Naive thymus-derived CD8-positive, alpha-beta T cell (primary cell): ENCODE data around the gene CCIN. TPM values are rescaled to one million over a fixed set of nuclear protein-coding genes. Genes with fewer than 3 reads are reported as not detected.
"Not testable (repeated sequence)": the region's sequence is repeated elsewhere in the genome, so short reads cannot be mapped to it uniquely, and the experiment has no call there.

ENCODE experiments used
- ATAC-seq, 2 donors: fragments of 150-1000 bp; cut with Tn5 transposase in 1 of 2; sonication (Bioruptor Pico), chemical (Tn5 transposase) in 1 of 2; 1 replicate in 1 of 2; 2 replicates in 1 of 2; pipeline ENCODE4 v1.10.0; 2021; ENCODE audit warnings: mild to moderate bottlenecking in 2 of 2, moderate library complexity in 2 of 2
- POLR2A ChIA-PET: fragments of 350-600 bp; sonication (Branson Sonifier 250); formaldehyde crosslinking; loops from one replicate; lab custom pipeline; 2021; ENCODE audit warnings: antibody characterized with exemption; lab: Charles Lee
- DNase-seq, 10 donors: peaks; one replicate each; pipeline versions ENCODE4 v3.0.0 to v3.0.0-alpha.2; 2020 to 2022
- H3K27ac Mint-ChIP-seq, 10 donors: one replicate each; pipeline ENCODE4 v1.8.0; 2020 to 2022; ENCODE audit warnings: mild to moderate bottlenecking in 10 of 10, mixed read lengths in 10 of 10, moderate library complexity in 4 of 10, inconsistent platforms in 1 of 10
- H3K27me3 Mint-ChIP-seq, 5 donors: one replicate each; pipeline ENCODE4 v1.8.0; 2021 to 2022; ENCODE audit warnings: mixed read lengths in 5 of 5
- H3K36me3 Mint-ChIP-seq, 3 donors: one replicate each; pipeline ENCODE4 v1.8.0; 2020 to 2022; ENCODE audit warnings: mixed read lengths in 3 of 3, mild to moderate bottlenecking in 2 of 3, inconsistent platforms in 1 of 3
- H3K4me1 Mint-ChIP-seq, 4 donors: one replicate each; pipeline ENCODE4 v1.8.0; 2021 to 2022; ENCODE audit warnings: mixed read lengths in 4 of 4
- H3K4me3 Mint-ChIP-seq, 10 donors: one replicate each; pipeline ENCODE4 v1.8.0; 2020 to 2022; ENCODE audit warnings: mild to moderate bottlenecking in 10 of 10, mixed read lengths in 10 of 10, moderate library complexity in 6 of 10, inconsistent platforms in 1 of 10
- H3K9me3 Mint-ChIP-seq, 9 donors: one replicate each; pipeline ENCODE4 v1.8.0; 2020 to 2022; ENCODE audit warnings: mixed read lengths in 9 of 9, mild to moderate bottlenecking in 3 of 9, inconsistent platforms in 1 of 9, moderate library complexity in 1 of 9
- polyA plus RNA-seq, 3 donors: library from polyadenylated mRNA; unstranded; fragments of 300-500 nt; fragmentation: Illumina TruSeq; gene quantifications; one replicate each; pipeline ENCODE4 v1.2.3, GENCODE V29; 2021
- total RNA-seq, 8 experiments: library from RNA in 2 of 8; stranded (reverse) in 2 of 8; gene quantifications; one replicate each; pipeline ENCODE4 v1.2.3 and lab custom pipeline; 2021 to 2026

The CCIN gene
- total RNA-seq: under 1 TPM in 1 of 2 experiments, not detected in 1; 0.19 TPM
- under 1 TPM in 1 of 3 donors, not detected in 2; 0.09 TPM for polyA plus RNA-seq
- 0 to 0.37 (median 0) reads per million in 6 experiments for total RNA-seq (lab: John Stamatoyannopoulos, UW)

DNA sequence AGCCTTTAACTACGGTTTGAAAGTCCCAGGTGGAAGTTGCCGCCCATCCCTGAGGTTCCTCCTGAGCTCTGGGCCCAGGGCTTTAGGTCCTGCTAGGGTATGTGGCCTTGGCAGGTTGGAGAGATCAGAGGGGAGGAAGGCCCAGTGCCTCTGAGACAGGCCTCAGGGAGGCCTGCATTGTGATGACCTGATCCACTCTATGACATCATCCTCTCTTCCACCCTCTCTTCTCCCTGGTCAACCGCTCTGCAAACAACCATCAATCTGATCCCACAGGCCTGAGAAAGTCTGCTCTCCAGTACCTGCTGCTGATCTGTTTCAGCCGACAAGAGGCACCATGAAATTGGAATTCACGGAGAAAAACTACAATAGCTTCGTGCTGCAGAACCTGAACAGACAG, at the start of gene CCIN:
CCIN (plus strand) TSS at position 223 of the 400 bp plus-strand sequence; CDS start at position 338, 115 bp downstream.
- Mint-ChIP-seq H3K27ac (peak within 1 kb of the TSS in 2 of 10 donors; percentile 28 to 65), H3K27me3 (peaks cover 0 to 4% (median 0%) of the 10 kb centered on the region in 5 donors), H3K4me3 (no peak within 1 kb of the TSS), H3K4me1 (peaks cover 0 to 19% (median 9%) of the 10 kb centered on the region in 4 donors), H3K9me3 (no peaks in the 10 kb centered on the region), H3K36me3 (no peaks in the 10 kb centered on the region)
- POLR2A ChIA-PET: interaction anchor here (0.7 to 1.1 kb wide), 2 partner anchors 13 to 64 kb away, joined by 4 to 7 read pairs; no protein-coding TSS in a partner anchor
- ATAC-seq: no peak
- no peak for DNase-seq

DNA sequence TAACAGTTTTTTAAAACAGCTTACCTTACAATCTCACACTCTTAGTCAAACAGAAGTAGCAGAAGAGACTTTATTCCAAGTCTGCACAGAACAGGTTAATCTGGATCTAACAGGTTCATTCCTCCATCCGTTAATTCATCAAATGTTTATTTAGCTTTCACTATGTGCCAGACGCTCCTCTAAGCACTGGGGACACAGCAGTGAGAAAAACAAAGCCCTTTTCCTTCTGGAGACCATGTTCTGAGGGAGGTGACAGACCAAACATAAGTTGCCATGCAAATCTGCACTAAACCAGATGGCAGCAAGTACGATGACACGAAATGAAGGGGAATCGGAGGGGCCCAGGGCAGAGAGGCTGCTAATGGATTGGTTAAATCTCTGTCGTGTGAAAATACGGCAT, 49.7 kb upstream of the CCIN start:
- no peaks in the 10 kb centered on the region for H3K9me3 Mint-ChIP-seq
- POLR2A ChIA-PET: interaction anchor here (0.6 kb wide), 1 partner anchor 250 kb away, joined by 3 read pairs; no protein-coding TSS in a partner anchor
- no peak overlapping the region for H3K27ac Mint-ChIP-seq
- no peak overlapping the region for H3K4me3 Mint-ChIP-seq
- no peaks in the 10 kb centered on the region for H3K27me3 Mint-ChIP-seq
- peaks cover 0 to 2% (median 2%) of the 10 kb centered on the region in 4 donors for H3K4me1 Mint-ChIP-seq
- ATAC-seq: no peak
- H3K36me3 Mint-ChIP-seq: peaks cover 0 to 32% (median 15%) of the 10 kb centered on the region in 3 donors
- DNase-seq: no peak

DNA sequence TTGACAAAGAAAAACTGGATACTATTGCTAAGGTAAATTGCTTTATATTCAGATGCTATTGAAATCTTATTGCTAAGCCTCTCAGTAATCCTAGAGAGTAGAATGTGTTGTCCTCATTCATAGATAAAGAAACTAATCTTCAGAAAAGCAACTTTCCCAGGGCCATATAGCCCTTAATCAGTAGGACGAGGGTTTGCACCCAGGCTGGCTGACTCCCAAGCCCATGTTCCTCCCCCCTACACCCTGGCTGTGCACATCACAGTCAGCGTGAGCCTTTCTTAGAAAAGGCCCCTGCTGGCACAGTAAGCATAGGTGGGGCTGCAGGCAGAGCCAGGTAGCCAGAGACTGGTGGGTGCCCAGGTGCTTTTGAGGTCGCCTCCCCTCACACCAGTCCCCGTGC, 48.5 kb upstream of the CCIN start:
- Mint-ChIP-seq H3K4me3 (no peak overlapping the region), H3K4me1 (peaks cover 6 to 14% (median 10%) of the 10 kb centered on the region in 4 donors), H3K9me3 (no peaks in the 10 kb centered on the region), H3K27me3 (no peaks in the 10 kb centered on the region), H3K27ac (no peak overlapping the region), H3K36me3 (peaks cover 0 to 32% (median 15%) of the 10 kb centered on the region in 3 donors)
- ATAC-seq (no peak), DNase-seq (no peak)
- POLR2A ChIA-PET: no interaction called here

DNA sequence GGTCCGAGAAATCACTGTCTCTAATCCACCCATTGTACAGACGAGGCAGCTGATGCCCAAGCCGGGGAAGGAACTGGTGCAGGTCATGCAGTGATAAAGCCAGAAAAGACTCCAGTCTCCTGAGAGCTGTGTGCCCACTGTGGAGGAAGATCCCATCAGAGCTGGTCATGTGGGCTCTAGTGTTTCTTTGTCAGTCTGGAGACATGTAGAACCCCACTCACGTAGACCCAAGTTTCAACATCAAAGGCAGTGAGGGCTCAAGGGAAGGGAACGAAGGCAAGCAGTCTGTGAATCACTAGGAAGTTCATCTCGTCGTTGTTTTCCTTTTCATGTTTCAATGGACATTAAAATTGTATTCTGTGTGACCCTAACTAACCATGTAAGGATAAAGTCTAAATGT, 47.2 kb upstream of the CCIN start:
- POLR2A ChIA-PET: no interaction called here
- Mint-ChIP-seq H3K9me3 (no peaks in the 10 kb centered on the region), H3K27me3 (no peaks in the 10 kb centered on the region), H3K36me3 (peaks cover 0 to 32% (median 13%) of the 10 kb centered on the region in 3 donors), H3K27ac (peak overlapping the region in 3 of 10 donors; percentile 9 to 75 (median 47)), H3K4me3 (no peak overlapping the region), H3K4me1 (peaks cover 8 to 23% (median 19%) of the 10 kb centered on the region in 4 donors)
- ATAC-seq (no peak), DNase-seq (no peak)

DNA sequence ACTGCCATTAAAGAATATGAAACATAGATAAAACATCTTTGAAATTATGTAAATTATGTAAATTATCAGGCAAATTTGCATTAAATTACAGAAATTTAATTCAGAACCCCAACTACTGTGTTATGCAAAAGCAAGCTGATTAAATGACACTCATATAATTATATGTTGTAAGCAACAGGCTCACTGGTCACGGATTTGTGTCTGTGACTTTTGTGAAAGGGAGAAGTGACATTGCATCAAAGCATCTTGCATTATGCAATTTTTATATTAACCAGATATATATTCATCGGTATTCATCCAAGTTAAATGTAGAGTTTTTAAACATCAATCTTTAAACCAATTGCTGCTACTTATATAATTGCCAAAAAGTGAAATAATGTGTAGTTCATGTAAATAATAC, 45.7 kb upstream of the CCIN start:
- H3K36me3 Mint-ChIP-seq: peaks cover 0 to 21% (median 6%) of the 10 kb centered on the region in 3 donors
- H3K9me3 Mint-ChIP-seq: no peaks in the 10 kb centered on the region
- H3K27ac Mint-ChIP-seq: peak overlapping the region in 1 of 10 donors; percentile 2
- no peak for ATAC-seq
- peaks cover 15 to 35% (median 34%) of the 10 kb centered on the region in 4 donors for H3K4me1 Mint-ChIP-seq
- no peak for DNase-seq
- no peak overlapping the region for H3K4me3 Mint-ChIP-seq
- H3K27me3 Mint-ChIP-seq: no peaks in the 10 kb centered on the region
- POLR2A ChIA-PET: interaction anchor here (0.8 kb wide), 1 partner anchor 20 kb away, joined by 3 read pairs; no protein-coding TSS in a partner anchor

DNA sequence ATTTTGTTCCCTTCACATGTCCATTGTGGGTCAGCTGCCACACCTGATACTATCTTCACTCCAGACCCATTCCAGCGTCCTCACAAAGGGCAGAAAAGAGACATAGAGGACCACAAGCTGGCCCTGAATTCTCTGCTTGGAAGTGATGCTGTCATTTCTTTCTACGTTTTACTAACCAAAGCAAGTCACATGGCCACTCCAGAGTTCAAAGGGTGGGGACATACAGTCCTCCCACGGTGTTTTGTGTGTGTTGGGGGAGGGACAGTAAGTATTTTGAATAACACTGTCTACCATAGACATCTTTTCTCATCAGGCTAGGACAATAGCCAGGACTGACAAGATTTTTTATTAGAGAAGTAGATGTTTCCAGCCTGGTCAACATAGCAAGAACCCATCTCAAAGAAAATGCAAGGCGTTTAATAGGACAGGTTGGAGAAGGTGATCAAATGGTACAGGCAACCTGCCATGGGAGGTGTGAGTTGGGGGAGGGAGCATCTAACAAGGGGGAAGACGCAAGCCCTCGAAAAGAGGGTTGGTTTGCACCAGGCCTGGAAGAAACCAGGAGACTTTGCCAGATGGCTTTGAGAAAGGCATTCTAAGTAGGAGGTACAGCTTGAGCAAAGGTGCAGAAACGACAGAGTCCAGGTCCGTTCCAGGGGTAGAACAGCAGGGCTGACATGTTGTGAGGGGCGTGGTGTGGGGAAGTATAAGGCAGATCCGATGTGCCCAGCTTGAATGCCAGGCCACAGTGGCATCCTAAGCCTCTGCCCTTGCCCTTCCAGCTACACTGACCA, 43.9 kb upstream of the CCIN start:
- Mint-ChIP-seq H3K9me3 (no peaks in the 10 kb centered on the region), H3K4me3 (no peak overlapping the region), H3K4me1 (peaks cover 15 to 35% (median 34%) of the 10 kb centered on the region in 4 donors), H3K27me3 (no peaks in the 10 kb centered on the region), H3K36me3 (peaks cover 0 to 19% (median 4%) of the 10 kb centered on the region in 3 donors), H3K27ac (peak overlapping the region in 8 of 10 donors; percentile 9 to 70 (median 57))
- POLR2A ChIA-PET: interaction anchor here (0.6 kb wide), 1 partner anchor 78 kb away, joined by 3 read pairs; no protein-coding TSS in a partner anchor
- ATAC-seq (peak in 1 of 2 donors; percentile 72), DNase-seq (no peak)

DNA sequence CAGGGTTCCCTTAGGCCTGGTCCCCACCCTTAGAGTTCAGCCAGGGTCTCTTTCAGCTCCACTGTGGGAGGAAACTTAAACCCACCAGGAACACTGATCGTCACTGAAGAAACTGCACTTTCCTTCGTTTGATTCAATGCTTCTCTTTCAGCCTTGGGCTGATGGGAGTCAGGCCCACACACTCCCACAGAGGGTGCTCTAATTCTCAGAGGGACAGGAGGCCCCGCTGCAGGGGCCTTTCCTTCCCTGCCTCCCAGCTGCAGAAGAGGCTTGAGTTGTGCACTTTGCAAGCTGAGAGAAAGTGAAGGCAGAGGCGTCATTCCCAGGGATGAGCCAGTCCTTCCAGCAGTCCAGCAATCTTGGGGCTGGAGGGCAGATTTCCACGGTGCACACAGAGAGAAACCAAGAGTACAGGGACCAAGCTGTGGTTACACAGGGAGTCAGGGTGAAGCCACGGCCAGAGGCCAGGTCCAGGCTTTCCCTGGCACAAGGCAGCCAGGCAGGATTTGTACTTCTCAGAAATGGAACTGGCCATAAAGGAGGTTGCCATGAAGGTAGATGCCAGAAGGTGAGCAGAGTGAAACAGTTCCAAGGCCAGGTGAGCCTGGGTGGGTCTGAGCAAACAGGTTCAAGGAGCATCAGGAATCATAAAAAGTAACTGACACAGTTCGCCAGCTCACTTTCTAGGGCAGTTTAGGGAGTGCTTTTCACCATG, 43.0 kb upstream of the CCIN start:
- Mint-ChIP-seq H3K9me3 (no peaks in the 10 kb centered on the region), H3K27me3 (no peaks in the 10 kb centered on the region), H3K4me1 (peaks cover 15 to 35% (median 34%) of the 10 kb centered on the region in 4 donors), H3K27ac (peak overlapping the region in 5 of 10 donors; percentile 9 to 56 (median 49)), H3K4me3 (no peak overlapping the region), H3K36me3 (peaks cover 0 to 15% (median 4%) of the 10 kb centered on the region in 3 donors)
- ATAC-seq (no peak), DNase-seq (no peak)
- POLR2A ChIA-PET: no interaction called here

DNA sequence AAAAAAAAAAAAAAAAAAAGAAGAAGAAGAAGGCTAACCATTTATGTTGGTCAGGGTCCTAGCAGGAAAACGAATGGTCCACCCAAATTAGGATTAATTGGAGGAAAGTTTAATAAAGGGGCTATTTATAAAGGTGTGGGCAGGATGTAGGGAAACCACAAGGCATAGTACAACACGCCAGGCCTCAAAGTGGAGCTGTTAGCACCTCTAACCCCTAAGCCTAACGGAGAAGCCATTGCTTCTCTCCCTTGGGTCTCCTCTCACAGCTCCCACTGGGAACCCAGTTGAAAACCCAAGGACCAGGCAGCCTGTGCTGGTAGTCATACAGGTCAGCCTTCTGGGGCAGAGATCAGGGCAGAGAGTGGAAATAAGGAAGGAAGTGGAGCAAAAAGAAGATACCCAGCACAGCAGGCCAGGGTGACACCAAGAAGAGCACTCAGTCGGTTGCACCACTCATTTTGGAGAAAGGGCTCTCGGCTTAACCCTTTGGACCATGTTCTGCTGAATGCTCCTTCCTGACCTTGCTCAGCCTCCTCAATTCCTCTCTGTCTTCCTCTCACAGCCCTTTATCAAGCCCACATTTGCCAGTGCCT, 41.4 kb upstream of the CCIN start:
- Mint-ChIP-seq H3K27ac (peak overlapping the region in 5 of 10 donors; percentile 48 to 69 (median 63)), H3K27me3 (no peaks in the 10 kb centered on the region), H3K36me3 (peaks cover 0 to 4% (median 3%) of the 10 kb centered on the region in 3 donors), H3K4me1 (peaks cover 15 to 35% (median 34%) of the 10 kb centered on the region in 4 donors), H3K9me3 (no peaks in the 10 kb centered on the region), H3K4me3 (peak overlapping the region in 1 of 10 donors; percentile 45)
- DNase-seq (no peak), ATAC-seq (peak in 1 of 2 donors; percentile 54)
- POLR2A ChIA-PET: interaction anchor here (1.0 kb wide), 1 partner anchor 23 kb away, joined by 3 read pairs; no protein-coding TSS in a partner anchor

DNA sequence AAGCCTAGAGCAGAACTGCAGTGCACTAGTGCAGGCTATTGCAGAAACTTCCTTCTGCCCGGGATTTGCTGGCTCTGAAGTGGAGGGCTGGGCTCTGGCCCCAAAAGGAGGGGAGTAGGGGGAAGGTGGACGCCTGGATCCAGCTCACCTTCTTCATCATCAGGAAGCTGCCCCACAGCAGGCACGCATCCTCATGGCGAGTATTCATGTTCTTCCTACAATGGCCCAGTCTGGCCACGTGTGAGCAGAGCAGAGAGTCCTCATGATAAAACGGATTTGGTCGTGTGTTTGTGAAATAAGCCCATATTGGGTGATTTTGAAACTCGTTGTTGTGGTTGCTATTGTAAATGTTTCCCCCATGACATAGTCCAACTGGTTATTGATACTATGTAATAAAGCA, 40.8 kb upstream of the CCIN start:
- no peaks in the 10 kb centered on the region for H3K27me3 Mint-ChIP-seq
- H3K4me3 Mint-ChIP-seq: no peak overlapping the region
- ATAC-seq (no peak), DNase-seq (no peak)
- no peaks in the 10 kb centered on the region for H3K36me3 Mint-ChIP-seq
- peak overlapping the region in 6 of 10 donors; percentile 24 to 75 (median 55) for H3K27ac Mint-ChIP-seq
- peaks cover 15 to 35% (median 34%) of the 10 kb centered on the region in 4 donors for H3K4me1 Mint-ChIP-seq
- no peaks in the 10 kb centered on the region for H3K9me3 Mint-ChIP-seq
- POLR2A ChIA-PET: no interaction called here

DNA sequence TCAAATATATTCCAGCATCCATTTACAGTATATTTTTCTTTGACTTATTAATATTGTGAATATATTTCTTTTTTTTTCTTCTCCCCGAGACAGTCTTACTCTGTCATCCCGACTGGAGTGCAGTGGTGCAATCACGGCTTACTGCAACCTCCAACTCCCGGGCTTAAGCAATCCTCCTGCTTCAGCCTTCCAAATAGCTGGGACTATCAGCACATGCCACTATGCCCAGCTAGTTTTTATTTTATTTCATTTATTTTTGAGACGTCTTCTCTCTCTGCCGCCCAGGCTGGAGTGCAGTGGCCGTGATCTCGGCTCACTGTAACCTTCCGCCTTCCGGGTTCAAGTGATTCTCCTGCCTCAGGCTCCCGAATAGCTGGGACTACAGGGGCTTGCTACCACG, 40.0 kb upstream of the CCIN start:
- Mint-ChIP-seq H3K27me3 (no peaks in the 10 kb centered on the region), H3K4me1 (peaks cover 15 to 35% (median 34%) of the 10 kb centered on the region in 4 donors), H3K4me3 (no peak overlapping the region), H3K36me3 (no peaks in the 10 kb centered on the region), H3K27ac (no peak overlapping the region), H3K9me3 (no peaks in the 10 kb centered on the region)
- ATAC-seq: no peak
- DNase-seq: no peak
- POLR2A ChIA-PET: interaction anchor here (1.3 kb wide), 1 partner anchor 15 kb away, joined by 3 read pairs; no protein-coding TSS in a partner anchor

DNA sequence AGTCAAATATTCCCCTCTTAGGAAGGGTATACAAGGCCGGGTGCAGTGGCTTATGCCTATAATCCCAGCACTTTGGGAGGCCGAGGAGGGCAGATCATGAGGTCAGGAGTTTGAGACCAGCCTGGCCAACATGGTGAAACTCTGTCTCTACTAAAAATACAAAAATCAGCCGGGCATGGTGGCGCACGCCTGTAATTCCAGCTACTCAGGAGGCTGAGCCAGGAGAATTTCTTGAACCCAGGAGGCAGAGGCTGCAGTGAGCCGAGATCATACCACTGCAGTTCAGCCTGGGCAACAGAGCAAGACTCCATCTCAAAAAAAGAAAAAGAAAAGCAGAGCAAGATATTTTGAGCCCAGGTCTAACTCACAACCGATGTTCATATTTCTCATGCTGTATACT, 37.5 kb upstream of the CCIN start:
- not testable (repeated sequence) for ATAC-seq, H3K4me3 Mint-ChIP-seq, DNase-seq, H3K27me3 Mint-ChIP-seq, H3K9me3 Mint-ChIP-seq, H3K27ac Mint-ChIP-seq, H3K36me3 Mint-ChIP-seq
- POLR2A ChIA-PET: interaction anchor here (1.1 kb wide), 1 partner anchor 21 kb away, joined by 6 read pairs; no protein-coding TSS in a partner anchor
- H3K4me1 Mint-ChIP-seq: peaks cover 9 to 27% (median 24%) of the 10 kb centered on the region in 4 donors

DNA sequence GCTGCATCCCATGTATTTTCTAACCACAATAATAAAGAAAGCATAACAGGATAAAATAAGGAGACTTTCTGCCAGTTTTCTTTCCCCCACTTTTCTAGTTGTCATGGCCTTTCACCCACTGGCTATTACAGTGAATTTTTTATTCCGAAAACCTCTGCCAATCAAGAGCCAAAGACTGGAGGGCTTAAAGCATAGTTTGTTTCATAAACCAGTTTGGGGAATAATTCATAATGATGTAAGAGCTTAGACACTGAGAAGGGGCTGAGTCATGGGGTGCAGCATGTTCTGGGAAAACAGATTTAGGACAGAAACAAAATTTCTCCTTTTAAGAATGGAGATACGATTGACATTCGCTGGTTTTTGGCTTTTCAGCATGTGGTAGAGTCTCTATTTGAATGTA, 37.1 kb upstream of the CCIN start:
- Mint-ChIP-seq H3K4me3 (no peak overlapping the region), H3K36me3 (no peaks in the 10 kb centered on the region), H3K4me1 (peaks cover 9 to 25% (median 22%) of the 10 kb centered on the region in 4 donors), H3K9me3 (no peaks in the 10 kb centered on the region), H3K27ac (peak overlapping the region in 1 of 10 donors; percentile 38), H3K27me3 (no peaks in the 10 kb centered on the region)
- DNase-seq: no peak
- POLR2A ChIA-PET: interaction anchor here (1.1 to 1.2 kb wide), 2 partner anchors 9 to 20 kb away, joined by 3 to 6 read pairs; no protein-coding TSS in a partner anchor
- no peak for ATAC-seq
